Measurements from ENCODE around the gene BFSP1.

The BFSP1 gene

GRCh38 chr20:17494201-17494600 is 37.0 kb downstream of the BFSP1 start:
- no peaks in the 10 kb centered on the region for H3K9me3 Mint-ChIP-seq
- H3K27me3 Mint-ChIP-seq: peaks cover 0 to 9% of the 10 kb centered on the region in 2 donors
- no peak for DNase-seq
- peaks cover 2% of the 10 kb centered on the region for H3K36me3 Mint-ChIP-seq (ENCODE audit: insufficient read depth)
- H3K4me3 Mint-ChIP-seq: no peak overlapping the region
- H3K27ac Mint-ChIP-seq: no peak overlapping the region
- ATAC-seq (replicated peaks): no peak
- no peaks in the 10 kb centered on the region for H3K4me1 Mint-ChIP-seq (ENCODE audit: low read depth in 2 of 2)

GRCh38 chr20:17493173-17493572 is 38.0 kb downstream of the BFSP1 start:
- no peaks in the 10 kb centered on the region for H3K4me1 Mint-ChIP-seq (ENCODE audit: low read depth in 2 of 2)
- ATAC-seq (replicated peaks) (no peak), DNase-seq (no peak)
- no peak overlapping the region for H3K4me3 Mint-ChIP-seq
- H3K27ac Mint-ChIP-seq: no peak overlapping the region
- peaks cover 0 to 7% of the 10 kb centered on the region in 2 donors for H3K27me3 Mint-ChIP-seq
- no peaks in the 10 kb centered on the region for H3K9me3 Mint-ChIP-seq
- H3K36me3 Mint-ChIP-seq (ENCODE audit: insufficient read depth): no peaks in the 10 kb centered on the region

- no peak for DNase-seq
- Mint-ChIP-seq H3K4me1 (ENCODE audit: low read depth in 2 of 2) (no peaks in the 10 kb centered on the region), H3K4me3 (no peak overlapping the region), H3K9me3 (no peaks in the 10 kb centered on the region), H3K27me3 (peaks cover 6 to 23% of the 10 kb centered on the region in 2 donors), H3K27ac (no peak overlapping the region), H3K36me3 (ENCODE audit: insufficient read depth) (no peaks in the 10 kb centered on the region)
- ATAC-seq (replicated peaks): no peak
Observed at GRCh38 chr20:17491488-17491887, 39.7 kb downstream of the BFSP1 start.

- no peak for DNase-seq
- H3K27me3 Mint-ChIP-seq: peaks cover 10 to 27% of the 10 kb centered on the region in 2 donors
- no peak overlapping the region for H3K4me3 Mint-ChIP-seq
- ATAC-seq (replicated peaks): no peak
- H3K27ac Mint-ChIP-seq: no peak overlapping the region
- H3K36me3 Mint-ChIP-seq (ENCODE audit: insufficient read depth): no peaks in the 10 kb centered on the region
- no peaks in the 10 kb centered on the region for H3K9me3 Mint-ChIP-seq
- H3K4me1 Mint-ChIP-seq (ENCODE audit: low read depth in 2 of 2): no peaks in the 10 kb centered on the region
Observed at GRCh38 chr20:17491041-17491440, 40.1 kb downstream of the BFSP1 start.

- Mint-ChIP-seq H3K36me3 (ENCODE audit: insufficient read depth) (no peaks in the 10 kb centered on the region), H3K9me3 (no peaks in the 10 kb centered on the region), H3K4me1 (ENCODE audit: low read depth in 2 of 2) (no peaks in the 10 kb centered on the region), H3K4me3 (no peak overlapping the region), H3K27me3 (peaks cover 12 to 31% of the 10 kb centered on the region in 2 donors), H3K27ac (no peak overlapping the region)
- ATAC-seq (replicated peaks): no peak
- no peak for DNase-seq
Observed at GRCh38 chr20:17490501-17490900, 40.7 kb downstream of the BFSP1 start.

- Mint-ChIP-seq H3K36me3 (ENCODE audit: insufficient read depth) (no peaks in the 10 kb centered on the region), H3K27me3 (peaks cover 12 to 31% of the 10 kb centered on the region in 2 donors), H3K4me3 (no peak overlapping the region), H3K4me1 (ENCODE audit: low read depth in 2 of 2) (no peaks in the 10 kb centered on the region), H3K9me3 (no peaks in the 10 kb centered on the region), H3K27ac (no peak overlapping the region)
- DNase-seq (no peak), ATAC-seq (replicated peaks) (no peak)
Observed at GRCh38 chr20:17488916-17489600, 42.1 kb downstream of the BFSP1 start.

GRCh38 chr20:17485017-17485416 is 46.2 kb downstream of the BFSP1 start:
- no peak overlapping the region for H3K27ac Mint-ChIP-seq
- ATAC-seq (replicated peaks): no peak
- H3K36me3 Mint-ChIP-seq (ENCODE audit: insufficient read depth): no peaks in the 10 kb centered on the region
- H3K9me3 Mint-ChIP-seq: no peaks in the 10 kb centered on the region
- peaks cover 24 to 56% of the 10 kb centered on the region in 2 donors for H3K27me3 Mint-ChIP-seq
- no peak for DNase-seq
- H3K4me3 Mint-ChIP-seq: no peak overlapping the region
- no peaks in the 10 kb centered on the region for H3K4me1 Mint-ChIP-seq (ENCODE audit: low read depth in 2 of 2)

GRCh38 chr20:17482536-17482935 is 48.6 kb downstream of the BFSP1 start:
- no peaks in the 10 kb centered on the region for H3K9me3 Mint-ChIP-seq
- no peaks in the 10 kb centered on the region for H3K36me3 Mint-ChIP-seq (ENCODE audit: insufficient read depth)
- DNase-seq (no peak), ATAC-seq (replicated peaks) (no peak)
- no peaks in the 10 kb centered on the region for H3K4me1 Mint-ChIP-seq (ENCODE audit: low read depth in 2 of 2)
- no peak overlapping the region for H3K27ac Mint-ChIP-seq
- peaks cover 24 to 52% of the 10 kb centered on the region in 2 donors for H3K27me3 Mint-ChIP-seq
- no peak overlapping the region for H3K4me3 Mint-ChIP-seq

GRCh38 chr20:17481661-17482060 is 49.5 kb downstream of the BFSP1 start:
- DNase-seq (no peak), ATAC-seq (replicated peaks) (no peak)
- Mint-ChIP-seq H3K36me3 (ENCODE audit: insufficient read depth) (no peaks in the 10 kb centered on the region), H3K9me3 (no peaks in the 10 kb centered on the region), H3K27ac (no peak overlapping the region), H3K4me1 (ENCODE audit: low read depth in 2 of 2) (no peaks in the 10 kb centered on the region), H3K27me3 (peaks cover 18 to 43% of the 10 kb centered on the region in 2 donors), H3K4me3 (no peak overlapping the region)

GRCh38 chr20:17480696-17481095 is 50.5 kb downstream of the BFSP1 start:
- Mint-ChIP-seq H3K4me3 (no peak overlapping the region), H3K27ac (no peak overlapping the region), H3K4me1 (ENCODE audit: low read depth in 2 of 2) (no peaks in the 10 kb centered on the region)

GRCh38 chr20:17479063-17479657 is 52.0 kb downstream of the BFSP1 start:
- no peak for DNase-seq
- Mint-ChIP-seq H3K36me3 (ENCODE audit: insufficient read depth) (no peaks in the 10 kb centered on the region), H3K4me3 (no peak overlapping the region), H3K27ac (no peak overlapping the region), H3K27me3 (peaks cover 12 to 42% of the 10 kb centered on the region in 2 donors), H3K9me3 (no peaks in the 10 kb centered on the region), H3K4me1 (ENCODE audit: low read depth in 2 of 2) (no peaks in the 10 kb centered on the region)
- ATAC-seq (replicated peaks): no peak

More at GRCh38 chr20:17480696-17481095, 50.5 kb downstream of the BFSP1 start:
- DNase-seq (no peak), ATAC-seq (replicated peaks) (no peak)
- no peaks in the 10 kb centered on the region for H3K9me3 Mint-ChIP-seq
- H3K36me3 Mint-ChIP-seq (ENCODE audit: insufficient read depth): no peaks in the 10 kb centered on the region
- peaks cover 12 to 34% of the 10 kb centered on the region in 2 donors for H3K27me3 Mint-ChIP-seq

- Mint-ChIP-seq H3K27ac (no peak overlapping the region), H3K9me3 (no peaks in the 10 kb centered on the region), H3K4me1 (ENCODE audit: low read depth in 2 of 2) (no peaks in the 10 kb centered on the region), H3K36me3 (ENCODE audit: insufficient read depth) (no peaks in the 10 kb centered on the region), H3K27me3 (peaks cover 0 to 20% of the 10 kb centered on the region in 2 donors), H3K4me3 (no peak overlapping the region)
- DNase-seq (no peak), ATAC-seq (replicated peaks) (no peak)
Observed at GRCh38 chr20:17473659-17474058, 57.5 kb downstream of the BFSP1 start.

- Mint-ChIP-seq H3K4me3 (no peak overlapping the region), H3K27ac (no peak overlapping the region), H3K27me3 (peaks cover 6 to 36% of the 10 kb centered on the region in 2 donors), H3K36me3 (ENCODE audit: insufficient read depth) (no peaks in the 10 kb centered on the region), H3K9me3 (no peaks in the 10 kb centered on the region), H3K4me1 (ENCODE audit: low read depth in 2 of 2) (no peaks in the 10 kb centered on the region)
- no peak for DNase-seq
- no peak for ATAC-seq (replicated peaks)
Observed at GRCh38 chr20:17471606-17472187, 59.5 kb downstream of the BFSP1 start.

- H3K27me3 Mint-ChIP-seq: peaks cover 9 to 40% of the 10 kb centered on the region in 2 donors
- H3K36me3 Mint-ChIP-seq (ENCODE audit: insufficient read depth): no peaks in the 10 kb centered on the region
Observed at GRCh38 chr20:17470973-17471372, 60.2 kb downstream of the BFSP1 start.

More at GRCh38 chr20:17470973-17471372, 60.2 kb downstream of the BFSP1 start:
- H3K4me1 Mint-ChIP-seq (ENCODE audit: low read depth in 2 of 2): no peaks in the 10 kb centered on the region
- no peak overlapping the region for H3K4me3 Mint-ChIP-seq
- no peak for DNase-seq
- no peak for ATAC-seq (replicated peaks)
- no peaks in the 10 kb centered on the region for H3K9me3 Mint-ChIP-seq
- no peak overlapping the region for H3K27ac Mint-ChIP-seq

All from effector memory CD8-positive, alpha-beta T cell (primary cell).